Ectodermal cell (in vitro differentiated cells): ENCODE results near the gene PALLD.

ENCODE experiments used
- H3K27ac ChIP-seq: 2 replicates; pipeline ENCODE4 v1.7.0; 2013; ENCODE audit warnings: mild to moderate bottlenecking, low read depth, low read length; ENCODE audit not compliant: insufficient read depth, poor library complexity, severe bottlenecking
- H3K27me3 ChIP-seq: 2 replicates; pipeline ENCODE4 v1.7.0; 2013; ENCODE audit warnings: mild to moderate bottlenecking, low read length; ENCODE audit not compliant: insufficient read depth, control insufficient read depth, poor library complexity, severe bottlenecking
- H3K36me3 ChIP-seq: one replicate; pipeline ENCODE4 v1.7.0; 2013; ENCODE audit warnings: low read length; ENCODE audit not compliant: control insufficient read depth, insufficient read depth
- H3K4me1 ChIP-seq: one replicate; pipeline ENCODE4 v1.7.0; 2013; ENCODE audit warnings: low read length; ENCODE audit not compliant: control insufficient read depth, insufficient read depth
- H3K4me3 ChIP-seq: 2 replicates; pipeline ENCODE4 v1.7.0; 2013; ENCODE audit warnings: low read depth, low read length, control low read depth; ENCODE audit not compliant: insufficient read depth
- H3K9me3 ChIP-seq: 2 replicates; pipeline ENCODE4 v1.7.0; 2013; ENCODE audit warnings: mild to moderate bottlenecking, low read length, moderate library complexity; ENCODE audit not compliant: control insufficient read depth
- WGBS, 2 experiments: methylation state at CpG; one replicate each; pipeline ENCODE4 v1.1.7; 2013; ENCODE audit warnings: missing lambda C conversion rate in 2 of 2; 5-methylcytosine and 5-hydroxymethylcytosine counted together

PALLD gene

DNA sequence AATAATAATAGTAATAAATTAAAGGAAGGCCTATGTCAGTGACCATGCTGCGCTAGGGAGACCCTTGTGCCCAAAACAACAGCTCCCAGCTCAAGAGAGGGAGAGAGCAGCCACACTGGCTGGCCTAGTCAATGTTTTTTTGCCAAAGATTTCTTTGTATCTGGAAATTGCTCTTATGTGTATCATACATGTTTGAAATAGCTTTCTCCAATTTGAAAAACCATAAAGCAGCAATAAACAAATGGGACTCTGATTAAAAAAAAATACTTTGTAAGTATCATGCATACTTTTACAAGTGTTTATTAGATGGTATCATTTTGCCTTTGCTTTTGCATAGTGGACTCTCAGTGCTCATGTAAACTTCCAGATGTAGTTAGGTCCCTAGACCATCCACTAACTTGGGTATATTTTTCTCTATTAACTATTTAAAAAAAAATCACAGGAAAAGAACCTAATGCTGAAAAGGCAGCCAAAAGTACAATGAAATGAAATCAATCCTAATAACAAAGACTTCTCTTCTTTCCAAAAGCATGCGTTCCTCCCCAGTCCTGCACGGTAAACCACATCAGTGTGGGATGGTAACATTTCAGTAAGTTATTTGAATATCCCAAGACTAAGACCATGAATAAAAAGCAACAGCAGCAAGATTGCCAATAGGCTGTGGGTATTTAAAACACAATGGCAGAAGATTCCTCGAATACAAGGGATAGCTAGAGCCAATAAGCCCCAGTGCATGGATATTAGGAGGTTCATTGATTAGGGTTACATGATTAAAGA is 117.6 kb downstream of the PALLD start:
- Histone ChIP-seq H3K4me3 (no peak overlapping the region), H3K36me3 (no peaks in the 10 kb centered on the region), H3K27me3 (no peaks in the 10 kb centered on the region), H3K4me1 (peaks cover 24% of the 10 kb centered on the region), H3K27ac (no peak overlapping the region), H3K9me3 (no peaks in the 10 kb centered on the region)
- 79 to 82% methylated on average over 2 to 4 of the region's 4 CpGs for WGBS, 2 experiments

DNA sequence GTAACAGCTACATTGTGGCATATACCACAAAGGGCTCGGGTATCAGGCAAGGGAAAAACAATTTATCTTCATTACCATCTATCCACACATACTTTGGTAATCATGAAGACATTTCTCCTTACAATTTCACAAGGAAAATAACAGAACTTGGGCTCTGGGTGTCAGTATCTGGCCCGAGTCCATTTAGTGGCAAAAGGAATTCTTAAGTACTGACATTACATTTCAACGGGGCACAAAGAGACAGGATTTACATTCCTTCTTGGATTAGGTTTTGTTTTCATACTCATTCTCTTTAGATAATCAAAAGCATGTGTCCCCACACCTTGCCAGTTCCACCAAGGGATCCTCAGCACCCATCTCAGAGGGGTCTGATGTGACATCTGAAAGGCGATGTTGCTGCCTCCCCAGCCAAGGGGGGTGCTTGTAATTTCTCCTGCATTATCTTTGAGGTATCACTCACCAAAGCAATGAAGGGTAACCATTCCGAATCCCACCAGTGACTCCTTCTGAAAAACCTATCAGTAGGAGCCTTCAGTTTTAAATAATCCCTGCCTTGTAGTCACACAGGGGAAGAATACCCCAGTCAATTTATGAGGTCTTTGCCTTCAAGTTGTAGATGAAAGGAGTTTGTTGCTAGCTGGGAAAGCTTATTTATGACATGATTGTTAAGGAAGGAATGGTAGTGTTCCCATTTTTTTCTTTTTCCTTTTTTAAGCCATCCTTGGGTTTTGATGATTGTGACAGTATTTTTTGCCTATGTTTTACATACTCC is 118.6 kb downstream of the PALLD start:
- peak overlapping the region; percentile 56 for H3K27ac ChIP-seq
- H3K4me1 ChIP-seq, result peaks cover 24% of the 10 kb centered on the region

GRCh38 chr4:168618577-168619265 is 121.9 kb downstream of the PALLD start:
- no peak overlapping the region for H3K27ac ChIP-seq
- WGBS, 2 experiments, result 94 to 97% methylated on average over 8 of the region's 8 CpGs
- no peaks in the 10 kb centered on the region for H3K36me3 ChIP-seq
- no peaks in the 10 kb centered on the region for H3K27me3 ChIP-seq
- H3K4me3 ChIP-seq, result no peak overlapping the region
- peaks cover 33% of the 10 kb centered on the region for H3K4me1 ChIP-seq
- H3K9me3 ChIP-seq, result no peaks in the 10 kb centered on the region

More for the DNA sequence above, 118.6 kb downstream of the PALLD start:
- H3K36me3 ChIP-seq, result no peaks in the 10 kb centered on the region
- 41 to 53% methylated on average over 5 of the region's 5 CpGs for WGBS, 2 experiments
- no peaks in the 10 kb centered on the region for H3K9me3 ChIP-seq
- peak overlapping the region; percentile 2 for H3K4me3 ChIP-seq
- H3K27me3 ChIP-seq, result no peaks in the 10 kb centered on the region

- Histone ChIP-seq H3K27me3 (no peaks in the 10 kb centered on the region), H3K27ac (no peak overlapping the region), H3K4me3 (no peak overlapping the region), H3K9me3 (no peaks in the 10 kb centered on the region), H3K36me3 (no peaks in the 10 kb centered on the region), H3K4me1 (peaks cover 31% of the 10 kb centered on the region)
These were observed 122.4 kb downstream of the PALLD start for GRCh38 chr4:168619266-168619631.

- Histone ChIP-seq H3K4me3 (no peak overlapping the region), H3K9me3 (no peaks in the 10 kb centered on the region), H3K27ac (no peak overlapping the region), H3K27me3 (no peaks in the 10 kb centered on the region), H3K36me3 (no peaks in the 10 kb centered on the region), H3K4me1 (peaks cover 12% of the 10 kb centered on the region)
- 90 to 95% methylated on average over 9 of the region's 9 CpGs for WGBS, 2 experiments
These were observed 125.1 kb downstream of the PALLD start for GRCh38 chr4:168621806-168622589.

GRCh38 chr4:168622600-168622999 is 125.7 kb downstream of the PALLD start:
- Histone ChIP-seq H3K4me1 (peaks cover 10% of the 10 kb centered on the region), H3K27me3 (no peaks in the 10 kb centered on the region), H3K9me3 (no peaks in the 10 kb centered on the region), H3K36me3 (no peaks in the 10 kb centered on the region), H3K27ac (no peak overlapping the region), H3K4me3 (no peak overlapping the region)
- WGBS, 2 experiments, result 83 to 84% methylated on average over 5 of the region's 5 CpGs

- Histone ChIP-seq H3K36me3 (no peaks in the 10 kb centered on the region), H3K27ac (no peak overlapping the region), H3K9me3 (no peaks in the 10 kb centered on the region), H3K4me3 (no peak overlapping the region), H3K4me1 (peaks cover 9% of the 10 kb centered on the region), H3K27me3 (no peaks in the 10 kb centered on the region)
These were observed 126.2 kb downstream of the PALLD start for GRCh38 chr4:168623011-168623410.

- Histone ChIP-seq H3K4me3 (no peak overlapping the region), H3K4me1 (peaks cover 14% of the 10 kb centered on the region), H3K27ac (no peak overlapping the region), H3K36me3 (no peaks in the 10 kb centered on the region), H3K9me3 (no peaks in the 10 kb centered on the region), H3K27me3 (no peaks in the 10 kb centered on the region)
- 92% methylated on average over 5 of the region's 5 CpGs for WGBS, 2 experiments
These were observed 126.6 kb downstream of the PALLD start for GRCh38 chr4:168623484-168623883.

DNA sequence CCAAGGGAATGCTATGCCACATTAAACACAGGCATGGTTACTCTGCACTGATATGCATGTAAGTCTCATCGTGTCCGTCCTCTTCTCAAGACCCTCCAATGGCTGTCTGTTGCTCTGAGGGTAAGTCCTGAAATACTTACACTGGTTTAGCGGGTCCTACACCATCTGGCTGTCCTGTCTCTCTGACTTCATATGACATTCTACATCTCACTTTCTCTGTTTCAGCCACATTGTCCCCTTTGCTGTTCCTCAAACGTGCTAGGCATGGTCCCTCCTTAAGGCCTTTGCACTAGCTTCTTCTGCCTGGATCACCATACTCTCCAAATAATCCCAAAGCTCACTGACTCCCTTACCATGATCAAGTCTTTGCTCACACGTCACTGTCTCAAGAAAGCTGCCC is 131.4 kb downstream of the PALLD start:
- no peak overlapping the region for H3K27ac ChIP-seq
- H3K36me3 ChIP-seq, result no peaks in the 10 kb centered on the region
- H3K9me3 ChIP-seq, result no peaks in the 10 kb centered on the region
- no peak overlapping the region for H3K4me3 ChIP-seq
- H3K27me3 ChIP-seq, result no peaks in the 10 kb centered on the region
- peaks cover 26% of the 10 kb centered on the region for H3K4me1 ChIP-seq
- 86 to 88% methylated on average over 5 of the region's 5 CpGs for WGBS, 2 experiments
